Parathyroid adenoma (tissue), 2 donors: ENCODE measurements around the gene CLEC11A.

ENCODE experiments used
- H2AFZ ChIP-seq: fragments of 300-600 bp; sonication (generic); one replicate; pipeline ENCODE4 v1.7.0; 2017; ENCODE audit warnings: antibody characterized with exemption, mild to moderate bottlenecking
- H3K27ac ChIP-seq: fragments of 300-600 bp; sonication (generic); one replicate; pipeline ENCODE4 v1.7.0; 2017
- H3K27me3 ChIP-seq: fragments of 300-600 bp; sonication (generic); one replicate; pipeline ENCODE4 v1.7.0; 2017; ENCODE audit warnings: low read length; ENCODE audit not compliant: control insufficient read depth, insufficient read depth
- H3K36me3 ChIP-seq: fragments of 300-600 bp; sonication (generic); one replicate; pipeline ENCODE4 v1.7.0; 2017; ENCODE audit warnings: low read length; ENCODE audit not compliant: control insufficient read depth, insufficient read depth
- H3K4me1 ChIP-seq: fragments of 300-600 bp; sonication (generic); one replicate; pipeline ENCODE4 v1.7.0; 2017; ENCODE audit warnings: control low read depth
- H3K4me2 ChIP-seq: fragments of 300-600 bp; sonication (generic); one replicate; pipeline ENCODE4 v1.7.0; 2017; ENCODE audit warnings: low read length
- H3K4me3 ChIP-seq: fragments of 300-600 bp; sonication (generic); one replicate; pipeline ENCODE4 v1.7.0; 2017; ENCODE audit warnings: low read depth, low read length
- H3K79me2 ChIP-seq: fragments of 300-600 bp; sonication (generic); one replicate; pipeline ENCODE4 v1.7.0; 2017; ENCODE audit warnings: control low read depth
- H3K9ac ChIP-seq: fragments of 300-600 bp; sonication (generic); one replicate; pipeline ENCODE4 v1.7.0; 2017; ENCODE audit warnings: mild to moderate bottlenecking
- H3K9me3 ChIP-seq: fragments of 300-600 bp; sonication (generic); one replicate; pipeline ENCODE4 v1.7.0; 2017; ENCODE audit warnings: low read length; ENCODE audit not compliant: control insufficient read depth
- CTCF ChIP-seq: fragments of 300-600 bp; sonication (generic); IDR thresholded peaks from one replicate; pipeline ENCODE4 v1.7.0; 2017; ENCODE audit warnings: antibody characterized with exemption, mild to moderate bottlenecking
- donor health status: primary hyperparathyroidism.

The CLEC11A gene

GRCh38 chr19:50679177-50680125 is 43.7 kb upstream of the CLEC11A start:
- Histone ChIP-seq H3K36me3 (no peaks in the 10 kb centered on the region), H3K4me3 (no peak overlapping the region), H3K27ac (no peak overlapping the region), H2AFZ (peak overlapping the region; percentile 47), H3K4me2 (no peak overlapping the region), H3K27me3 (no peaks in the 10 kb centered on the region), H3K9me3 (no peaks in the 10 kb centered on the region), H3K4me1 (no peaks in the 10 kb centered on the region), H3K79me2 (no peaks in the 10 kb centered on the region), H3K9ac (no peak overlapping the region)
- TF ChIP-seq CTCF, result no peak

GRCh38 chr19:50686310-50687032 is 36.7 kb upstream of the CLEC11A start:
- H3K9ac ChIP-seq, result no peak overlapping the region
- no peaks in the 10 kb centered on the region for H3K4me1 ChIP-seq
- no peaks in the 10 kb centered on the region for H3K9me3 ChIP-seq
- no peaks in the 10 kb centered on the region for H3K36me3 ChIP-seq
- no peak overlapping the region for H3K4me3 ChIP-seq
- H2AFZ ChIP-seq, result no peak overlapping the region
- no peak overlapping the region for H3K27ac ChIP-seq
- no peaks in the 10 kb centered on the region for H3K27me3 ChIP-seq
- no peak overlapping the region for H3K4me2 ChIP-seq
- H3K79me2 ChIP-seq, result no peaks in the 10 kb centered on the region
- no peak for TF ChIP-seq CTCF

DNA sequence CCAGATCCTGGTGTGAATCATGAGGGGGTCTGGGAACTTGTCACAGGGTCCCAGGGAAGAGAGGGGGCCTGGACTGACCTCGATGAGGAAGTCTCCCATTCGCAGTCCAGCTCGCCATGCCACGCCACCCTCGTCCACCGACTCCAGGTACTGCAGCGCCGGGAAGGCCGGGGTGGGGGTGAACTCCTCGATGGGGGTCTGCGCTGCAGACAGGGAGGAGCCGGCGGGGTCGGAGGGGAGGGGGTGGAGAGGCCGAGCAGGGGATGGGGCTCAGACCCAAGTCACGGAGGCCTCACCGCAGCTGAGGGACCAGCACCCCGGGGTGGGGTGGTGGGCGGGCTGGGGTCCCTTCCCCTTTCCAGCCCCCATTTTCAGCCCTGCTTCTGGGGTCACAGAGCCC is 34.4 kb upstream of the CLEC11A start:
- Histone ChIP-seq H3K9ac (no peak overlapping the region), H3K27me3 (peaks cover 3% of the 10 kb centered on the region), H3K4me1 (no peaks in the 10 kb centered on the region), H3K4me2 (no peak overlapping the region), H3K79me2 (no peaks in the 10 kb centered on the region), H2AFZ (no peak overlapping the region), H3K27ac (no peak overlapping the region), H3K4me3 (no peak overlapping the region), H3K36me3 (no peaks in the 10 kb centered on the region), H3K9me3 (no peaks in the 10 kb centered on the region)
- no peak for TF ChIP-seq CTCF

GRCh38 chr19:50690439-50690838 is 32.7 kb upstream of the CLEC11A start:
- H3K27me3 ChIP-seq, result peaks cover 3% of the 10 kb centered on the region
- no peak for TF ChIP-seq CTCF

More at GRCh38 chr19:50690439-50690838, 32.7 kb upstream of the CLEC11A start:
- Histone ChIP-seq H3K9me3 (no peaks in the 10 kb centered on the region), H3K4me3 (no peak overlapping the region), H3K27ac (no peak overlapping the region), H3K79me2 (no peaks in the 10 kb centered on the region), H3K36me3 (no peaks in the 10 kb centered on the region), H3K4me2 (no peak overlapping the region), H3K4me1 (peaks cover under 1% of the 10 kb centered on the region), H3K9ac (no peak overlapping the region), H2AFZ (no peak overlapping the region)
